AG04449 (cell line): ENCODE results near the gene TEX264.

Experiments
- CTCF ChIA-PET: fragments of 350-600 bp; formaldehyde crosslinking; extraction: SDS; loops from one replicate; lab custom pipeline; 2021; ENCODE audit warnings: antibody characterized with exemption; lab: Yijun Ruan, JAX
- POLR2A ChIA-PET: fragments of 400-600, 350-600 bp; formaldehyde crosslinking; extraction: SDS; loops from one replicate; lab custom pipeline; 2020; ENCODE audit warnings: antibody characterized with exemption, inconsistent platforms; lab: Yijun Ruan, JAX
- DNase-seq: peaks from one replicate; pipeline ENCODE4 v3.0.0-alpha.2; 2010; ENCODE audit warnings: low read depth, low spot score
- H3K4me3 ChIP-seq: 2 replicates; pipeline ENCODE4 v1.5.1; 2011; ENCODE audit warnings: low read depth, mild to moderate bottlenecking, control low read depth, low read length
- CTCF ChIP-seq: IDR thresholded peaks from one replicate; pipeline ENCODE4 v1.5.1; 2011; ENCODE audit warnings: mild to moderate bottlenecking, moderate library complexity, low read length, control low read depth, inconsistent platforms; ENCODE audit not compliant: insufficient read depth; ENCODE audit errors: missing control alignments

TEX264 gene

GRCh38 chr3:51716805-51717204, 45.8 kb downstream of the TEX264 start:
- no peak for DNase-seq
- TF ChIP-seq CTCF, result no peak
- H3K4me3 ChIP-seq, result no peak overlapping the region
- ChIA-PET POLR2A (no interaction called here), CTCF (no interaction called here)

DNA sequence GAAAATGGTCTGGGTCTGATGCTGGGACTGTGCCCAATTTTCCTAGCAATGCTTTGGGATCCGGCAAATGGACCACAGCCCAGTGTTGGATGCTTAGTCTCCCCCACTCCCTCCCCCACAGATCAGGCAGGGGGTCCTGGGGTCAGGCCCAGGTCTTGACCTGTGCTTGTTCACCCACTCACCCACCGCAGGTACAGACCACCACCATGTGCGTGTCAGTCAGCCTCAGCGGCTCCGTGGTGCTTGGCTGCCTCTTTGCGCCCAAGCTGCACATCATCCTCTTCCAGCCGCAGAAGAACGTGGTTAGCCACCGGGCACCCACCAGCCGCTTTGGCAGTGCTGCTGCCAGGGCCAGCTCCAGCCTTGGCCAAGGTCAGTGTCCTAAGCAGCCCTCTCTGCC, 46.4 kb downstream of the TEX264 start:
- POLR2A ChIA-PET, result no interaction called here
- H3K4me3 ChIP-seq, result no peak overlapping the region
- CTCF ChIA-PET, result no interaction called here
- no peak for DNase-seq
- TF ChIP-seq CTCF, result no peak

GRCh38 chr3:51717947-51718346, 46.9 kb downstream of the TEX264 start:
- TF ChIP-seq CTCF, result no peak
- CTCF ChIA-PET, result interaction anchor here (2.1 kb wide), 1 partner anchor 216 kb away, joined by 7 read pairs; no protein-coding TSS in a partner anchor
- no peak overlapping the region for H3K4me3 ChIP-seq
- DNase-seq, result no peak
- POLR2A ChIA-PET, result no interaction called here

DNA sequence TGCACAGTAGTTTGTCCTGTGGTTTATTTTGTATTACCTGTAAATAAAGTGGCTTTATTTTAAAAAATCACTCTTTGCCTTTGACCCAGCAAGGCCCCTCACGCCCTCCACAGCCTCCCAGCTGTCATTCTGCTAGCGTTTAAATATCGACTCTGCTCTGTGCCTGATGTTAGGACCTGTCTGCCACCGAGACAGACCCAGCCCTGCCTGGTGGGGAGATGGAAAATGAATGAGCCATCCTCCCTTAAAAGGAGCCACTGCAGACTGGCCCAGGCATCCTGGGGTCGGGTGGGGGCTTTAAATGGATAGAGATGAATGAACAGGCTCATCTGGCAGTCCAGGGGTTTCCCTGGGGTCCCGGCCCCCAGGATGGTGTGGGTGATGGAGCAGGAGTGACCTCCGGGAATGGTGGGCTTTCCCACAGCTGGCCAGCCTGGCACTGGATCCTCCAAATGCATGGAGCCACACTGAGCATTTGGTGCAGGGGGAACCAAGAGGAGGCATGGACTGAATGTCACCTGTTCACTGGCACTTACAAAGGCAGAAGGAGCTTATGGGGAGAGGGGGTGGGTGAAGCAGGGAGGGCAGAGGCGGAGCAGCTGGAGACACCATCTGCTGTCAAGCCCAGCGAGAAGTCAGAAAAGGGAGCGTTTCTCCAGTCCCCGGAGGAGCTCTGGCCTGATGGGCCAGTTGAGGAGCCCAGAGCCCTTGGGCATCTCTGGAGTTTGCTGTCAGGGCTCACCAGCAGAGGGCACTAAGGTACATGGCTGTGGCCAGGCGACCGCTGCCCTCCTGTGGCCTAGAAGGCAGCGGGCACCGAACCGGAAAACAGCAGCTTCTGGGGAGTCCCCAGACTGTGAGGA, 47.7 kb downstream of the TEX264 start:
- ChIA-PET POLR2A (no interaction called here), CTCF (interaction anchor here (0.7 to 2.1 kb wide), 7 partner anchors 9 to 223 kb away, joined by 3 to 7 read pairs (median 4); partner anchors contain the start of gene RRP9)
- no peak for DNase-seq
- no peak overlapping the region for H3K4me3 ChIP-seq
- peak; percentile 63 for TF ChIP-seq CTCF

GRCh38 chr3:51719410-51720025, 48.5 kb downstream of the TEX264 start:
- POLR2A ChIA-PET, result no interaction called here
- TF ChIP-seq CTCF, result no peak

More at GRCh38 chr3:51719410-51720025, 48.5 kb downstream of the TEX264 start:
- DNase-seq, result no peak
- no peak overlapping the region for H3K4me3 ChIP-seq
- CTCF ChIA-PET, result interaction anchor here (0.7 to 2.1 kb wide), 6 partner anchors 9 to 222 kb away, joined by 3 to 7 read pairs (median 4); partner anchors contain the start of gene RRP9
